GF-D8 (cell line): ENCODE results near the gene PPP1R9A.

Source experiments
- DNase-seq: peaks from one replicate; lab custom pipeline; 2025; lab: John Stamatoyannopoulos, UW

PPP1R9A gene

DNA sequence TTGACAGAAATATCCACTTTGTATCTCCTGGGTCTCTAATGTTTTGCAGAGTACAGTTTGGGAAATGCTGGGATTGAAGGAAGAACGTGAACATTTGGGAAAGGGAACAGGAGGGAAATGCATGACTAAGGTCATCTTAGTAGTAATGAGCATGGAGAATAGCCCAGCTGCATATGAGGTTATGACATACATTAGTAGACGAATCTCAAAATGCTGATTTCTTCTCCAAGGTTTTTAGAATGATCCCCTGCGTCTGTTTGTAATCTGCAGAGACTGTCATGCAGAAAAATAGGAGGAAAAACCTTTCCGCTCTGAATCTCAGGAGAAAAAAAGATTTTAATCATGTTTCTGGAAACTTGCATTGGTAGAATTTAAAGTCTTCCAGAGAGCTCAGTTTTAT is 133.6 kb downstream of the PPP1R9A start:
- no peak for DNase-seq

GRCh38 chr7:95045236-95045923 is 138.0 kb downstream of the PPP1R9A start:
- DNase-seq = no peak

GRCh38 chr7:95046494-95047240 is 139.3 kb downstream of the PPP1R9A start:
- no peak for DNase-seq

GRCh38 chr7:95047291-95047690 is 139.9 kb downstream of the PPP1R9A start:
- no peak for DNase-seq

DNA sequence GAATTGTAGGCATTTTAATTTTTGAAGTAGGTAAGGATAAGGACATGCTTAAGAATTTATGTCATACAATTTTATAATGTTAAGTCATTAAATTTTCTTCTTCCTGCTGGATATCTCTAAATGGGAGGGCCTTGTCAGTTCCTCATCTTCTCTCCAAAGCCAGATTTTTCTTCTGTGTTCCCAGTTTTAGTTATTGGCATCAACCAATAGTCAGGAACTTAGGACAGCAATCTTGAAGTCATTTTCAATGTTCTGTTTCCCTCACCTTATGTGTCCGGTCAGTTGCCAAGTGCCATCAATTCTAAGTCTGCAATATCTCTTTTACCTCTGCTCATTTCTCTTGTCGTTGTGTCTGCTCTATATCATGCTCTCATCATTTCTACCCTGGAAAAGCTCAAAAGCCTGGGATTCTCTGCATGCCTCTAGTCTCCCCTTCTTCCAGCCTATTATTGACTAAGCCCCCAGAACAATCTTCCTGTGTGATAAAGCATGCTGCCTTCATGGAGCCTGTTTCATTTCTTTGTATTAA is 145.2 kb downstream of the PPP1R9A start:
- DNase-seq = no peak

GRCh38 chr7:95054386-95054785 is 147.0 kb downstream of the PPP1R9A start:
- DNase-seq = no peak

- DNase-seq = no peak
Observed at GRCh38 chr7:95055295-95055694, 147.9 kb downstream of the PPP1R9A start.

DNA sequence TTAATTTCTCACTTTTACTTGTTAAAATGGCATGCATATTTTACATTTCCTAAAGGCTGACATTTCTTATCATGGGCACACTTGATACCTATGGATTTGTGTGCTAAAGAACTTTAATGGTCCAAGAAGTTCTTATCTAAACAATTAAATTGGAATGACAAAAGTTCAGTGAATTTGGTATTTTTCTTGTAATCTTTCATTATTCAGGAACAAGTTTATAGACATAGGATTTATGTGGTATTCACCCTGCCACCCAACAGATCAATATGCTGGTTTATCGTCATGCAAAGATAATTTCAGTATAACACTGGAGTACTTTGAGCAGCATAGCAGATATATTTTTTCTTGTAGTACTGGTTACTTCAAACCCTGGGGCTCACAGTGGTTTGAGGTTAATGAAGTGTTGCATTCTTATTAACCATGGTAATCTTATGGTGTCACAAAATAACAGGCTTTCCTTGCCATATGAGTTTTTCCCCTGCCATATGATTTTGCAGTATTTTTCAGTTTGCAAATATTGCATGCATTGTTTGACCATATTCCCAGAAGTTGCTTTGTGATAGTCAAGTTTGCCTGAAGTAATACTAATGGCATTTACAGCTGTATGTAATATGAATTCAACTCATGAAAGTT is 148.8 kb downstream of the PPP1R9A start:
- no peak for DNase-seq

- DNase-seq = no peak
Observed at GRCh38 chr7:95056901-95057300, 149.5 kb downstream of the PPP1R9A start.

- no peak for DNase-seq
Observed at GRCh38 chr7:95059842-95060313, 152.5 kb downstream of the PPP1R9A start.

DNA sequence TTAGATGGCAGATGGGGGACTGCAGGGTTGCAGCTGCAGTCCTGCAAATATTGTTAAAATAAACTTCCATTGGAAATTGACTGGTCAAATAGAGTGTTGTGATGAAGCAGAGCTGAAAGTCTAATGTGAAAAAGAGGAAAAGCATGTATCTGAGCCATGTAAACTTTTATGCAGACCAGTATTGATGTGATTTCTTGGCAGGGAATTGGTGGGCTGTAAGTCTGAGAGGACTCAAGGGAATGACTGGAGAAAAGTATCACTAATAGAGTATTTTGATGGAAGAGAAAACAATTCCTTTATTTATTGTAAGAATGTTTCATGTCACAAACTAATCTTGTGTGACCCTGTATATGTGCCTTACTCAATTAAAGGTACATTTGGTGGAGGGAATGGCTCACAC is 155.5 kb downstream of the PPP1R9A start:
- DNase-seq = no peak

DNA sequence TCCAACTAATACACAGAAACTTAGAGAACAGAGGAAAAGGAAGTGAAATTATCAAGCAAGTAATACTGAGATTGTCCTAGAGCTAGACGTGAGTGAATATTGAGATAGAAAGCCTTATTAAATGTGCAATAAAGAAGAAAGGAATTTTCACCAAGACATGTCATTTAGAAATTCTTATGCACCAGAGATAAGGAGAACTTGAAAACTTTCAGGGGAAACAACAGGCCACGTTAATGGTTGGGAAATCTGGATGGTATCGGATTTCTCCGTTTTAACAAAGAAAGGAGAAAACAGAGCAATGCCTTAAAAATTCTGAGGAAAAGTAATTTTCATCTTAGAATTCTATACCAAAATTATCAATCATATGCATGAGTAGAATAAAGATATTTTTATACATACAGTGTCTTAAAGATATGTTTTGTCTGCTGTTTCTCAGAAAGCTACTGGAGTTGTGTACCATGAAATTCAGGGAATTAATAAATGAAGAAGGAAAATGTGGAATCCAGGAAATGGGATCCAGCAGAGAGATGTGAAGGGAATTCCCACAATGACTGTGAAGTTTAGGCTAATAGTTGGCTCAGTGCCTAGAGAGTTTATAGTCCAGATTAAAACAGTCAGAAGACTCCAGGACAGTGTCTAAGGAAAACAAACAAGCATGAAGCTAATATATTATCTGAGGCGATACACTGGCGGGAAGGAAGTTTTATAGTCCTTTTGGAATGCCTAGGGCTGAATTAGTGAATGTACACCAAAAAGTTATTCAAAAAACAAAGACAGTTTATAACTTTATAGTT is 159.5 kb downstream of the PPP1R9A start:
- DNase-seq = no peak

DNA sequence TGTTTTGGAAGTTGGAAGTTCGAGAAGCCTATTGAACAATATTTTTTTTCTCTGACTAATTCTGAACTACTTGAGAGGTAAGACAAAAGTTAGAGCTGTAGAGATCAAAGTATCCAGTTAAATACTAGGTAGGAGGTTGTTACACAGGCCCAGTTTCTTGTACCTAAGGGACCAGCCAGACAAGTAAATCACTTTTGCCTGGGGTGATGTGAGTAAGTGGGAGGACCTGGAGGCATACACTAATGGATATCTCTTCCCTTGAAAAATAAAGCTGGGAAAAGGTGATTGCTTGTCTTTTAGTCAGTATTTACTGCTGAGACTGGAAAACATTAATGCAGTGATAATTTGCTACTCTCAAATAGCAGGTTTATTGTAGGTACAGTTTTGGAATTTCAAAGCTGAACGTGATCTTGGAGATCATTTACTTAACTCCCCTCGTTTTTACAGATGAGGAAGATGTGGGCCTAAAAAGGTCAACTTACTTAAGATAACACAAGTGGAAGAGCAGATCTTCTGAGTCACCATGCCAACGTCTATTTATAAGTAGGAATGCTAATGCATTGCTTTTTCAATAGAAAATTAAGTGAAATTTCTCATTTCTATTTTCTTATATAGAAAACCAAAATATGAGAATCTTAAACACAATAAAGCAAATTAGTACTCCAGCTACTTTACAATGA is 181.3 kb downstream of the PPP1R9A start:
- DNase-seq = no peak

DNA sequence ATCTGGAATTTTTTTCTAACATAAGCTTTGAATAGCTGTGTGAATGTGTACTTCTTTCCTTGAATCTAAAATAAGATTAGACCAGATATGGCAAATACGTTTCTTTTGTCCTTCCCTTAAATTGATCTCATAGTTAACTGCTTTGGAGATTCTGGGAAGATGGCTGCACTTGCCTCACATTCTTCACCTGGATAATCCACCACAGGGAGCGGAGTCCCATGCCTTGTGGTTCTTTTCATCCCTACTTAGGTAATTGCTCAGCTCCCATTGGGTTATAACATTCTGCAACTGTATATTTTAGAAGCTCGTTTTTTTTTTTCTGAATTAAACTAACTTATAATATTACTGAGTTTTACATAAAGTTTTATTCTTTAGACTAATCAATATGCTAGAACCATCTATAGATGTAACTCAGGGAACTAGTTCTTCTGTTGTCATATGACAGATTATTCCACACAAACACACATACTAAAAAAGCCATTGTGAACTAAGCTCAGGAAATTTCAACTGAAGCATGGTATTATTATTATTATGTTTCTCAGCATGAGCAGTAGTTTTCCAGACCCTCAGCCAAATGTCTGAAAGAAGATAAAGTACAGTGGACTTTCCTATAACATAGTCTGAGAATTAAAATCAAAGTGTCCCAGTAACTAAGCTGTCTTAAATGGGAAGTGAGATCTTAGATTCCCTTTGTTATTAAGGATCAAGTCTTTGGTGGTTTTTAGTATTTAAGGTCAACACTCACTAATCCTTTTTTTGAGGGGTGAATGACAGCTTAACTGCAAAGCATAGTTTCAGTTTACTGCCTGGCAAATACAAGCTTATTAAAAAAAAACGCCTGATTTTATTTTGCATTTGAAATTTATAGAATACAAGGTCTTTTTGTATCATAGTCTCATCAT is 182.3 kb downstream of the PPP1R9A start:
- DNase-seq = no peak

GRCh38 chr7:95092324-95092723 is 184.9 kb downstream of the PPP1R9A start:
- no peak for DNase-seq

GRCh38 chr7:95095259-95095965 is 188.0 kb downstream of the PPP1R9A start:
- no peak for DNase-seq

- no peak for DNase-seq
Observed at GRCh38 chr7:95095966-95096540, 188.7 kb downstream of the PPP1R9A start.

DNA sequence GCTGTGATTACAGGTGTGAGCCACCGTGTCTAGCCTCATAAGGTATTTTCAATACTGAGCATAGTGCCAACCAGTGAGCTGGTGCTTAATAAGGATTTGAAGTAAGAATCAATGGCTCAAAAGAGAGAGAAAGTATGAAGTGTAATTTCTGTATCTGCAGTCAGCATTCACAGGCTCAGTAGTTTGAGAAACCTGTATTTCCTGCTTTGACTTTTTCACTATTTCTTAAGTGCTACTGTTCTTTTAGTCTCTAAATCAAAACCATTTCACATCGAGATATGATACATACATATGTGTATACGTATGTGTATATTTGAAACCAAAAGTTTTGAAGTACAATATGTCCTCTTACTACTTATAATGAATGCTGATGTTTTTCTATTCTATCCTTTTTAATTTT is 189.9 kb downstream of the PPP1R9A start:
- no peak for DNase-seq

DNA sequence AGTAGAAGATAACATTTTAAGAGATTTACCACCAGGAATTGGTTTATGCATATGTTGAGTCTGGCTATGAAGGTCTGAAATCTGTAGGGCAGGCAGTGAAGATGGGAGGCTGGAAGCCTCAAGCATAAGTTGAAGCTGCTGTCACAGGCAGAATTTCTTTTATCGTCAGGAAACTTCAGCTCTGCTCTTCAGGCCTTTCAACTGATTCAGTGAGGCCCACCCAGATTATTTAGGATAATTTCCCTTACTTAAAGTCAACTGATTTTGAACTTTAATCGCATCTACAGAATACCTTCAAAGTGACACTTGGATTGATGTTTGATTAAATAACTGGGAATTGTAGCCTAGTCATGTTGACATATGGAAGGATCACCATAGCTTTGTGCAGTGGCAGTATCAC is 190.5 kb downstream of the PPP1R9A start:
- no peak for DNase-seq
